Testis (tissue), 3 donors: ENCODE results near the gene EHD4. TPM values are rescaled to one million over a fixed set of nuclear protein-coding genes. Genes with fewer than 3 reads are reported as not detected.

Source experiments
- DNase-seq: peaks from one replicate; pipeline ENCODE4 v3.0.0-alpha.2; 2019
- H3K27ac ChIP-seq, 2 donors: fragments of 200-600 bp; sonication (generic); one replicate each; pipeline ENCODE4 v1.5.1; 2019
- H3K27me3 ChIP-seq: fragments of 200-600 bp; sonication (generic); one replicate; pipeline ENCODE4 v1.5.1; 2019
- H3K36me3 ChIP-seq: fragments of 200-600 bp; sonication (generic); one replicate; pipeline ENCODE4 v1.5.1; 2017; ENCODE audit warnings: low read depth; ENCODE audit errors: missing control alignments
- H3K4me1 ChIP-seq: fragments of 200-600 bp; sonication (generic); one replicate; pipeline ENCODE4 v1.5.1; 2019
- H3K4me3 ChIP-seq, 2 donors: fragments of 200-600 bp; sonication (generic); one replicate each; pipeline ENCODE4 v1.5.1; 2017 to 2019
- H3K9me3 ChIP-seq: fragments of 200-600 bp; sonication (generic); one replicate; pipeline ENCODE4 v1.5.1; 2017
- POLR2A ChIP-seq: fragments of 450-650 bp; IDR thresholded peaks from one replicate; pipeline ENCODE4 v1.6.1; 2017; ENCODE audit warnings: antibody characterized with exemption, mild to moderate bottlenecking, moderate library complexity
- WGBS, 2 donors: methylation state at CpG; one replicate each; pipeline ENCODE4 v1.1.5; 2018; 5-methylcytosine and 5-hydroxymethylcytosine counted together
- intact Hi-C: fragments of 100-400 bp; cut with DNase I; formaldehyde crosslinking; loops from one replicate; pipeline ENCODE4 v1.15.1; 2023; ENCODE audit warnings: low total_unique reads
- polyA plus RNA-seq: library from polyadenylated mRNA; stranded (reverse); fragments of 350-450 nt; fragmentation: Illumina TruSeq; extraction: RNeasy Lipid Tissue Mini Kit (QIAGEN cat#74804); gene quantifications from one replicate; pipeline ENCODE4 v1.2.3, GENCODE V29; 2014; ENCODE audit warnings: low read depth, low replicate concordance; ENCODE audit not compliant: insufficient read depth
- total RNA-seq, 2 donors: library from RNA; depleted of rRNA; stranded (reverse); fragments of >200 nt; gene quantifications; one replicate each; pipeline ENCODE4 v1.2.3, GENCODE V29; 2016
- TF ChIP-seq, protein P1 (sequence below), 3 experiments: fragments of 450-650 bp in 2 of 3; fragments of 200-600 bp in 1 of 3; sonication (generic) in 1 of 3; IDR thresholded peaks; one replicate each; pipeline ENCODE4 v1.5.1; 2016 to 2019; ENCODE audit warnings: antibody characterized with exemption in 3 of 3, mild to moderate bottlenecking in 2 of 3, moderate library complexity in 1 of 3

EHD4 gene
- total and polyA plus RNA-seq, 3 donors from 2014 or later = 8.0 to 10.2 (median 9.4) TPM

DNA sequence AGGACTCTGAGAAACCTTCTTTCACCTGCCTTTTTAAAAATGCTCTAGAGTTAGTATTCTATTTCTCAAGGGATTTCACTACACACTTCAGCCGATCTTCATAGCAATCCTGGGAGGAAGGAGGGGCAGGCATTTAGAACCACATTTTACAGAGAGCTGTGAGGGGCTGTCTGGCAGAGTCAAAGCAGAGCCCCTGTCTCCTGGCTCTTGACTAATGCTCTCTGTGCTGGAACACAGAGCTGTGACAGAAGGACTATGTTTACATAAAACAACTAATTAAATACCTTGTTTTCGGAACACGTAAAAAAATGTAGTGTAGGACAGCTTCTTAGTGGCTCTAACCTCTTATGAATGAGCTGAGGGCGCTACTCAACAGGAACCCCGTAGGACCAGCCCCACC lies 70.9 kb downstream of the EHD4 start:
- H3K4me3 ChIP-seq = no peak overlapping the region
- 86 to 89% methylated on average over 5 of the region's 5 CpGs for WGBS, 2 donors
- no peak overlapping the region for H3K27ac ChIP-seq
- no peak for TF ChIP-seq POLR2A
- TF ChIP-seq, protein P1, sequence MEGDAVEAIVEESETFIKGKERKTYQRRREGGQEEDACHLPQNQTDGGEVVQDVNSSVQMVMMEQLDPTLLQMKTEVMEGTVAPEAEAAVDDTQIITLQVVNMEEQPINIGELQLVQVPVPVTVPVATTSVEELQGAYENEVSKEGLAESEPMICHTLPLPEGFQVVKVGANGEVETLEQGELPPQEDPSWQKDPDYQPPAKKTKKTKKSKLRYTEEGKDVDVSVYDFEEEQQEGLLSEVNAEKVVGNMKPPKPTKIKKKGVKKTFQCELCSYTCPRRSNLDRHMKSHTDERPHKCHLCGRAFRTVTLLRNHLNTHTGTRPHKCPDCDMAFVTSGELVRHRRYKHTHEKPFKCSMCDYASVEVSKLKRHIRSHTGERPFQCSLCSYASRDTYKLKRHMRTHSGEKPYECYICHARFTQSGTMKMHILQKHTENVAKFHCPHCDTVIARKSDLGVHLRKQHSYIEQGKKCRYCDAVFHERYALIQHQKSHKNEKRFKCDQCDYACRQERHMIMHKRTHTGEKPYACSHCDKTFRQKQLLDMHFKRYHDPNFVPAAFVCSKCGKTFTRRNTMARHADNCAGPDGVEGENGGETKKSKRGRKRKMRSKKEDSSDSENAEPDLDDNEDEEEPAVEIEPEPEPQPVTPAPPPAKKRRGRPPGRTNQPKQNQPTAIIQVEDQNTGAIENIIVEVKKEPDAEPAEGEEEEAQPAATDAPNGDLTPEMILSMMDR (IDR thresholded peaks at IDR 0.05) = no peak
- H3K9me3 ChIP-seq = no peaks in the 10 kb centered on the region
- peaks cover 3% of the 10 kb centered on the region for H3K4me1 ChIP-seq
- H3K36me3 ChIP-seq = no peaks in the 10 kb centered on the region
- no peaks in the 10 kb centered on the region for H3K27me3 ChIP-seq
- intact Hi-C loops = no loop called here
- DNase-seq = no peak

DNA sequence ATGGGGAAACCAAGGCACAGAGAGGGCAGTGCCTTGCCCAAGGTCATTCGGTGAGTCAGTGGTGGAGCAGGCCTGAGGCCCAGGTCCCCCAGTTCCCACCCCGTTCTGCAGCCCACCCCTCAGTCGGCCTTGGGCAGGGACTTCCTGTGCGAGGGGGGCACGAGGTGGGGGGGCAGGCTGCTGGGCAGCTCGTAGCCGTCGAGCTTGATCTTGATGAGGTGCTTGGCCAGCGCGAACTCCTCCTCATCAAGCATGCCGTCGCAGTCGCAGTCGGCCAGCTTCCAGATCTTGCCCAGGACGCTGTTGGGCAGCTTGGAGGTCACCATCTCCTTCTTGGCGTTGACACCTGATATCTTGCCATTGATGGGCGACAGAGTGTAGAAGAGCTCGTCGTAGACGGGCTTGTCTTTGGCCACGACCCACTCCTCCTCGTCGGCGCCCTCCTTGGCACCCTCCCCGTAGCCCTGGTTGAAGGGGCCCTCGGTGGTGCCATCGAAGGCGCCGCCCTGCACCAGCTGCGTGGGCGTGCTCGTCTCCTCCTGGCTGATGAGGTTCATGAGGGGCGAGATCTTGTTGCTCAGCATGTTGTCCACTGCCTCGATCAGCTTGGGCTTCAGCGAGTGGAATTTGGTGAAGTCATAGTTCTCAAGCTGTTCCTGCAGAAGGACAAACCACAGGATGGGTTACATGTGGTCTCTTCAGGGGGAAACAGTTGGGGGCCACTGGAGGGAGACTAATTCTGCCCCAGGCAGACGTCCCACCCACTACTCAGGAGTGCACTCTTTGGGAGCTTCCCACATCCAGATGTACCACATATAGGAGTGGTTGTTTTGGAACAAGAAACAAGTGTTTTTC lies 71.6 kb downstream of the EHD4 start:
- Histone ChIP-seq H3K27me3 (no peaks in the 10 kb centered on the region), H3K27ac (no peak overlapping the region), H3K36me3 (no peaks in the 10 kb centered on the region), H3K4me1 (peaks cover 3% of the 10 kb centered on the region), H3K4me3 (no peak overlapping the region), H3K9me3 (no peaks in the 10 kb centered on the region)
- 93 to 94% methylated on average over 35 to 36 of the region's 36 CpGs for WGBS, 2 donors
- no peak for TF ChIP-seq POLR2A
- TF ChIP-seq, protein P1 (IDR thresholded peaks at IDR 0.05) = no peak
- intact Hi-C loops = no loop called here
- DNase-seq = no peak

DNA sequence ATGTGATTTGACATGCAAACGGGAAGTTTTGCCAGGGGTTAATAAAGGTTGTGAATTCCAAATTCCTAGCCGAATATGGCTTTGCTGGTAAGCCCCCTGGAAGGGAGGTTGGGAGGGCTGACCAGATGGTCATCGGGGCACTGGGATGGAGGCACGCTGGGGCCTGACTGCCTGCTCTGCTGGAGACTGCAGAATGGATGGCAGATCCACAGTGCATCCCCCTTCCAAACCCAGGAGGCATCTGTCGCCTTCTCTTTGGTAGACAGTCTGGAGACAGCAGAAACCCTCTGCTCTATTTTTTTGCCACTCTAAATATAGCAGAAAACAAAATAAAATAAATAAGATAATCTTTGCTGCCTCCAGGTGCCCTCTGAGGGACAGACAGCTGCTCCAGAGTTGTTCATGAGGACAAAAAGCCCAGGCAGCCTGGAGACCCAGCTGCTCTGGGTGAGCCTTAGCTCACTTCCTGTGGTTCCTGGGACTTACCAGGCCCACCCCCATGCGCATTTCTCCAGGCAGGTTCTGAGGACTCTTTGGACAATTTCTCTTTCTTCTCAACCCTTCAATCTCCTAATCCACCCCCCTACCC lies 72.4 kb downstream of the EHD4 start:
- TF ChIP-seq, protein P1 (IDR thresholded peaks at IDR 0.05) = no peak
- TF ChIP-seq POLR2A = no peak
- Histone ChIP-seq H3K36me3 (no peaks in the 10 kb centered on the region), H3K4me3 (no peak overlapping the region), H3K27me3 (no peaks in the 10 kb centered on the region), H3K9me3 (no peaks in the 10 kb centered on the region), H3K27ac (no peak overlapping the region), H3K4me1 (peaks cover 4% of the 10 kb centered on the region)
- 80 to 89% methylated on average over 5 to 6 of the region's 6 CpGs for WGBS, 2 donors
- intact Hi-C loops = no loop called here
- DNase-seq = no peak

DNA sequence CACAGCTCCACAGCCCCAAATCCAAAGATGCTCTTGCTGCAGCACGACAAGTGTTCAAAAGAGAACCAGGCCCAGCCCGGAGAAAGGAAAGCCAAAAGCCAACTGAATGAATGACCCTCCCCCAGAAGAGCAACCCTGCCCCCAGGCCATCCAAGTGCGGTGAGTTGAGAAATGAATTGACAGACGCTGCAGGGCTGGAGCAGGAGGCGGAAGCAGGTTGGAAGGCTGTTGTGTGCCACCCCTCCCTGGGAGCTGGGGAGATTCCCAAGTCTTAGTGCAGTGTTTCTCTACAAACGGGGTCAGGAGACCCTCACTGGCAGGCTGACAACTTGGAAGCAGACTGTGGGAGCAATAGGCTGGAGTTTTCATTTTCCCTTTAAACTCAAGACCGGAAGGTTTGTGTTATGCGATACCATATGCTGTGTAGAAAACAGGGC lies 75.0 kb downstream of the EHD4 start:
- H3K4me3 ChIP-seq = no peak overlapping the region
- DNase-seq = no peak
- H3K27me3 ChIP-seq = no peaks in the 10 kb centered on the region
- intact Hi-C loops = no loop called here
- H3K9me3 ChIP-seq = no peaks in the 10 kb centered on the region
- TF ChIP-seq POLR2A = no peak
- TF ChIP-seq, protein P1 (IDR thresholded peaks at IDR 0.05) = no peak
- no peak overlapping the region for H3K27ac ChIP-seq
- WGBS, 2 donors = 84 to 86% methylated on average over 8 of the region's 8 CpGs
- peaks cover 12% of the 10 kb centered on the region for H3K4me1 ChIP-seq
- no peaks in the 10 kb centered on the region for H3K36me3 ChIP-seq
